GM06990 (cell line): ENCODE data around the gene DSG3.

ENCODE experiments used
- DNase-seq: peaks from one replicate; pipeline ENCODE4 v3.0.0-alpha.2; 2011; ENCODE audit not compliant: insufficient read length; ENCODE audit errors: extremely low read depth
- H3K27me3 ChIP-seq: replicated peaks from 2 replicates; pipeline ENCODE4 v1.6.0; 2011; ENCODE audit warnings: low read length; ENCODE audit not compliant: control insufficient read depth, insufficient read depth
- H3K36me3 ChIP-seq: 2 replicates; pipeline ENCODE4 v1.5.1; 2011; ENCODE audit warnings: low read length; ENCODE audit not compliant: control insufficient read depth, insufficient read depth
- H3K4me3 ChIP-seq: replicated peaks from 2 replicates; pipeline ENCODE4 v1.5.1; 2011; ENCODE audit warnings: low read depth, mild to moderate bottlenecking, control low read depth, low read length
- CTCF ChIP-seq: IDR thresholded peaks from 2 replicates; pipeline ENCODE4 v1.5.1; 2011; ENCODE audit warnings: low read length, control low read depth, mild to moderate bottlenecking, inconsistent platforms; ENCODE audit not compliant: insufficient read depth, poor library complexity, severe bottlenecking

The DSG3 gene

GRCh38 chr18:31403409-31403808 is 44.1 kb upstream of the DSG3 start:
- H3K36me3 ChIP-seq, result no peaks in the 10 kb centered on the region
- TF ChIP-seq CTCF, result no peak
- no peak overlapping the region for H3K4me3 ChIP-seq
- H3K27me3 ChIP-seq, result no peaks in the 10 kb centered on the region
- DNase-seq, result no peak

- H3K4me3 ChIP-seq, result no peak overlapping the region
- H3K27me3 ChIP-seq, result no peaks in the 10 kb centered on the region
- DNase-seq, result no peak
- no peaks in the 10 kb centered on the region for H3K36me3 ChIP-seq
- no peak for TF ChIP-seq CTCF
Measured at GRCh38 chr18:31407649-31408048, 39.9 kb upstream of the DSG3 start.

- DNase-seq, result no peak
- no peaks in the 10 kb centered on the region for H3K27me3 ChIP-seq
- no peak for TF ChIP-seq CTCF
Measured at GRCh38 chr18:31409276-31409675, 38.3 kb upstream of the DSG3 start.

GRCh38 chr18:31410716-31411483 is 36.6 kb upstream of the DSG3 start:
- Histone ChIP-seq H3K36me3 (no peaks in the 10 kb centered on the region), H3K27me3 (no peaks in the 10 kb centered on the region), H3K4me3 (no peak overlapping the region)
- DNase-seq, result no peak
- TF ChIP-seq CTCF, result no peak

More at GRCh38 chr18:31409276-31409675, 38.3 kb upstream of the DSG3 start:
- no peaks in the 10 kb centered on the region for H3K36me3 ChIP-seq
- H3K4me3 ChIP-seq, result no peak overlapping the region

- Histone ChIP-seq H3K4me3 (no peak overlapping the region), H3K27me3 (no peaks in the 10 kb centered on the region), H3K36me3 (no peaks in the 10 kb centered on the region)
- no peak for DNase-seq
- TF ChIP-seq CTCF, result no peak
Measured at GRCh38 chr18:31413137-31413536, 34.4 kb upstream of the DSG3 start.
